ENCODE measurements around the gene TASP1.

The TASP1 gene

GRCh38 chr20:13458860-13459451, 179.8 kb downstream of the TASP1 start:
- H3K4me3 ChIP-seq (ENCODE audit: low read length): no peak overlapping the region
- DNase-seq (ENCODE audit: low read depth, low spot score): peak; percentile 55

DNA sequence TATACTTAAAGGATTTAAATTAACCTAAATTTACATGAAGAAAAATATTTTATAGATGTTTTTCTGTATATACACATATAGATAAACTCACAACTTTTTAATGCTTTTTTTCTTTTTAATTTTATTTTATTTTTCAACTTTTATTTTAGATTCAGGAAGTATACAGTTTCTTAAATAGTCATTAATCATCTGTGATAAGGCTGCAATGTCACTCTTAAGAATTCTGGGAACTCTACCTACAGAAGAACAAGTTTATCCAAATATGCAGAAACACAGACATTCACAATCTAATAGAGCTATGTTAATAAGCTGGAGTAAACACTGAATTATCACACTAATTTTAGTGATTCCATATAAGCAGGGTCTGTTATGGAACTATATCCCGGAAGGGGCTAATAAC, 181.2 kb downstream of the TASP1 start:
- DNase-seq (ENCODE audit: low read depth, low spot score): no peak
- no peak overlapping the region for H3K4me3 ChIP-seq (ENCODE audit: low read length)

GRCh38 chr20:13455713-13456112, 183.0 kb downstream of the TASP1 start:
- DNase-seq (ENCODE audit: low read depth, low spot score): no peak
- H3K4me3 ChIP-seq (ENCODE audit: low read length): no peak overlapping the region

DNA sequence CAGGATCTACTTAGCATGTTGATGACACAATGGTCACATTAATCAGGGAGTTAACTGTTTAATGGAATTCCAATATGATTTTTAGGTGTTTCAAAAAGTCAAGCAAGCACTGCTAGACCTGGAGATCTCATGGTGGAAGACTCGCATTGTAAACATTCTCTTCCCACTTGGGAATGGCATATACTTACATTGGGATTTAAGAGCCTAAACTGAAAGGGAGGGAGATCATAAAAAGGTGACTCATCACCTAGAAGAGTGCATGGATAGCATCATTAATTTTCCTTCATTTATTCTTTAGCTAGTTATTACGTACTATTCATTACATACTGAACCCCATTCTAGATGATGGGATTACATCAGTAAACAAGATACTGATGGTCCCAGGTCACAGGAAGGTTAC, 185.4 kb downstream of the TASP1 start:
- no peak overlapping the region for H3K4me3 ChIP-seq (ENCODE audit: low read length)
- DNase-seq (ENCODE audit: low read depth, low spot score): no peak

- DNase-seq (ENCODE audit: low read depth, low spot score): no peak
- no peak overlapping the region for H3K4me3 ChIP-seq (ENCODE audit: low read length)
Observed at GRCh38 chr20:13452470-13453124, 186.1 kb downstream of the TASP1 start.

- no peak for DNase-seq (ENCODE audit: low read depth, low spot score)
Observed at GRCh38 chr20:13449868-13450434, 188.8 kb downstream of the TASP1 start.

GRCh38 chr20:13447385-13448180, 191.1 kb downstream of the TASP1 start:
- H3K4me3 ChIP-seq (ENCODE audit: low read length): no peak overlapping the region
- no peak for DNase-seq (ENCODE audit: low read depth, low spot score)

More at GRCh38 chr20:13449868-13450434, 188.8 kb downstream of the TASP1 start:
- no peak overlapping the region for H3K4me3 ChIP-seq (ENCODE audit: low read length)

DNA sequence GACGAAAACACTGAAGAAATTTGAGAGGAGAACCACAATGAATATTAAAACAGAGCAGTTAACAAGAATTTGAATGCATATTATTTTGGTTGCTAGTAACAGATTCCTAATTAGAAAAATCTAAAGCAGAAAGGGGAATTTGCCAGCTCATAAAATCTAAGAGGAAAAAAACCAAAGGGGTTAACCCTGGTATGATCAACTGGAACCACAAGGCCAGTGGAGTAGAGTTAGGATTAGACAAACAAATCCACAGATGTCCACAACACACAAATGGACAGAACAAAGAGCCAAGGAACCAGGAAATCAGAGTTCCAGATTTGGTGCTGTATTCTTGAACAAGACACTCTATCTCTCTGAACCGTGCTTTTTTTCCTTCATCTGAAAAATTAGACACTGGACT, 195.0 kb downstream of the TASP1 start:
- no peak for DNase-seq (ENCODE audit: low read depth, low spot score)
- no peak overlapping the region for H3K4me3 ChIP-seq (ENCODE audit: low read length)

GRCh38 chr20:13442986-13443385, 195.7 kb downstream of the TASP1 start:
- no peak overlapping the region for H3K4me3 ChIP-seq (ENCODE audit: low read length)
- DNase-seq (ENCODE audit: low read depth, low spot score): no peak

GRCh38 chr20:13441388-13441787, 197.3 kb downstream of the TASP1 start:
- DNase-seq (ENCODE audit: low read depth, low spot score): no peak
- H3K4me3 ChIP-seq (ENCODE audit: low read length): no peak overlapping the region

GRCh38 chr20:13436530-13436929, 202.2 kb downstream of the TASP1 start:
- no peak overlapping the region for H3K4me3 ChIP-seq (ENCODE audit: low read length)
- no peak for DNase-seq (ENCODE audit: low read depth, low spot score)

DNA sequence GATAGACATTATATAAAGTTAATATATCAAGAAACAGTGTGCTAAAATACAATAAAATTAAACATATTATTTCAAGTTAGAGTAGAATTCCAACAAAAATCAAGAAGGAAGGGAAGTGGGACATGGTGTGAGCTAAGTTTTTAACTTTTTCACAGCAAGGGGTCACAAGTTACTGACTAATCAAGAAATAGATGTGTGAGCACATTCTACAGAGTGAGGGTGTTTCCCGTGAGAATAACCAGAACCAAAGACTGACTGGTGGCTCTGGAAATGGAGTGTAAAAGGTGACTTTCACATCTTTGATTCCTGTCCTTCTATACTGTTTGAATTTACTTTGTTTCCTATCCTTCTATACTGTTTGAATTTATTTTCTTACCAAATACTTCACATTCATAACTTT, 206.6 kb downstream of the TASP1 start:
- no peak overlapping the region for H3K4me3 ChIP-seq (ENCODE audit: low read length)
- no peak for DNase-seq (ENCODE audit: low read depth, low spot score)

DNA sequence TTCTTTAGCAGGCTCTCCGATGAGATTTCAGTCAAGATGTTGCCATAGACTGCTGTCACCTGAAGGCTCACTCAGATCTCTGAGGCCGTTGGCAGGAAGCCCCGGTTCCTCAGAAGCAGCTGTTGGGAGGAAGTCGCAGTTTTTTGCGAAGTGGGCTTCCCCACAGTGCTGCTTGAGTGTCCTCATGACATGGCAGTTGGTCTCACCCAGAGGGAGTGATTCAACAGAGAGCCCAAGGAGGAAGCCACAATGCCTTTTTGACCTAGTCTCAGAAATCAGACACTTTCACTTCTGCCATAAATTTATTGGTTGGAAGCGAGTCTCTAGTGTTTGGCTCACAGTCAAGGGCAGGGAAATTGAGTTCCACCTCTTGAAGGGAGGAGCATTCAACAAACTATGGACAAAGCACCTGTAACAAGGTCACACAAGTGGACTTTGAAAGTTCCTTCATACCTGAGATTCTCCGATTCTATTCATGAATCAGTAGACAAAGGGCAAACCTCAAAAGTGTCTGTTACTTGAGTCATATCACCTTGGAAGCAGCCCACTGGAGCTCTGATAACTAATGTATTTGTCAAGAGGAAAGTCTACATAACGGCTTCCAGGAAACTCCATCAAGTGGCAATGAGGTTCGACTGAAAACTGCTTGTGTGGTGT, 208.3 kb downstream of the TASP1 start:
- no peak overlapping the region for H3K4me3 ChIP-seq (ENCODE audit: low read length)
- peak; percentile 78 for DNase-seq (ENCODE audit: low read depth, low spot score)

- DNase-seq (ENCODE audit: low read depth, low spot score): no peak
- no peak overlapping the region for H3K4me3 ChIP-seq (ENCODE audit: low read length)
Observed at GRCh38 chr20:13428684-13429083, 210.0 kb downstream of the TASP1 start.

DNA sequence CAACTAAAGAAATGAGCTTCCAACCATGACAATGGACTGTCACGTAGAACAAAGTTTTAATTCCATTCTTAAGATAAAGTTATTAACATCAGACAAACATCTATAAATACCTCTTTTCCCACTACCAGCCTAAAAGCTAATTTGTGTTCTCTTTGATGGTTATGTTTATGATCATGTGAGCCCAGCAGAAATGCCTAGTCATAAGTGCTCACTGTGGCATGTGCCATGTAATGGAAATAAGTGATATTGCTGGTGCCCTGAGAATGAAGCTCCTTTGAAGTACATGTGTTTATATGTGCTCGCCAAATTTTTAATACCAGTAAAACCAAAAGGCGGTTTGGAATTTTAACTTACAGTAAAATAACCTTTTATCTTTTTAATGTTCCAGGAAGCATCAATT, 211.9 kb downstream of the TASP1 start:
- peak; percentile 31 for DNase-seq (ENCODE audit: low read depth, low spot score)
- no peak overlapping the region for H3K4me3 ChIP-seq (ENCODE audit: low read length)

DNA sequence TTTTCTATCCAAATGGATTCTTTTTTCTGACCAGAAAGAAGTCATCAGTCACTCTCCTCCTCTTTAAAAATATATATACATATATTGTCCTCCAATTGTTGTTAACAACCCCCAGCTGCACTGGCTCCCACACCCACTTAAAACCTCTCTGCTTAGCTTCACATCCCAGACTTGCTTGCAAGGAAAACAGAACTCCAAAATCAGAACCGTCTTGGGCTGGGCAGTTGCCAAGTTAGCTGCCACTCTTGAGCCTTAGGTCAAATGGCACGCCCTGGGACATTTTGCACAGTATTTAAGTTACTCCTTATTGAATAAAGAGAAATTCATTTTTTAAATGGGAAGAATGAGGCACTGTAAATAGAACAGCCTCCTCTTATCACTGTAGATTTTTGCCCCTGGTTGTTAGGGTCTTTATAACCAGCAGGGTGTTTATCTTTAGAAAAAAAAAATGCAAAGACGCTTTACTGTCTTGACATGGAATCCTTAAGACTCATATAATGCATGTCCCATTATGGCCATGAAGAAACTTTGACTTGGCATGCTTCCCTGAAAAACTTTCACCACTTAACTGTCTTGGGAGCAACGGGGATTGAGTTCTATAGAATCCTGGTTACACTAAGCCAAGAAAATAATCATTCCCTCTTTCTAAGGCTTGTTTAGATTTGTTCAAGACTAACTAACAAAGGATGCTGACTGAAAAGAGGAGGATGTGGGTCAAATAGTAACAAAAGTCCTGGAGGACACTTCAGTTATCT, 213.2 kb downstream of the TASP1 start:
- DNase-seq (ENCODE audit: low read depth, low spot score): no peak
- H3K4me3 ChIP-seq (ENCODE audit: low read length): no peak overlapping the region

DNA sequence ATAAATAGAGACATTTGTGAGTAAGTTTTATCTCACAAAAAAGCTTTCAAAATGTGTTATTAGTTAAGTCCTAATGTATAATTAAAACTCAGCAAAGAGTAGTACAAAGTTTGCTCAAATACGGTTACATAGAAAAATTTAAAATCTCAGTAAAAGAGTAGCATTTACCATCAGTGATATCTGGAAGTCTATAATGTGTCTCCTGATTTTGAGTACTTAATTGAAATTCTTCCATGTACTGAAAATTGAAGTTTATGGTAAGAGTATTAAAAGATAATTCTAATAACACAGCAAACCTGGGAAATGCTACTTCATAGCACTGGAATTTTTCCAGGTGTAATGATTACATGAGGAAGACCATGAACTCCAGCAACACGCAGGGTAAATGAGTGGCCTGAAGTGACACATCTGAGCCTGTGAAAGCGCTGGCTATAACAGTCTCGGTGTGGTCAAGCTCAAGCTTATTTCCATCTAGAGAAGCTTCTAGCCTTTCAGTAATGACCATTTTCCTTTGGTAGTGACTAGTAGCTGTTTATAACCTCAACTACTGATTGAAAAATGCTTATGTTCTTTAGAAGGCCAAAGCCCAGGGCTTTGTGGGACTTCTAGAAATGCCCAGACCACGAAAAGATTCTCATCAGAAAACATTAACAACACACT, 214.4 kb downstream of the TASP1 start:
- DNase-seq (ENCODE audit: low read depth, low spot score): no peak
- H3K4me3 ChIP-seq (ENCODE audit: low read length): no peak overlapping the region

DNA sequence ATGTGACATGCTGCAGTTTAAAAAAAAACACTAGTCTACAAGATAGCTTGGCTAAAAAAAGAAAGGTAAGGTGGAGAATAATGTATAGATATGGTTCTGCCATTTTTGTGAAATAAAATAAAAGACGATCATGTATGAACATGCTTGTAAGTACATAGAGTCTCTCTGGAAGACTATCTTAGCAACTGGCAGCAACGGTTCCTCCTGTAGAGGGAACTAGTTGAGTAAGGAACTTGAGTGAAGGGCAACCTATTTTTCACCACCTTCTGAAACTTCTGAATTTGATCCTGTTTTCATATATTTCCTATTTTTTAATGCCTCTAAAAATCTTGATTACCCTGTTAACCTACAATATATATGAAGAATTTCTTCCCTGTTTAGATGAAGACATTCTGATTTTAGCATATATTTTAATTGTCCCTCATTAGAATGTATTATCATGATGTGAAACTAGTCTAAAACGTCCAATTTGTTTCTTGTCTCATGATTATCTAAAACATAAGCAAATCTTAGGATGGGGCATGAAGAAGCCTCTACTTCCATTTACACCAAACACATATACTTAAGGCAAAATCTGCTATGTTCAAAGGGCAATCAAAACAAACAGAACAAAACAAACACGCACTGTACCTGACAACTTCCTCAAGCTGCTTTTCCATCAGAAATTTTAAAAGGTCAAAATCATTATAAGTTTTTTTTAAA, 215.1 kb downstream of the TASP1 start:
- DNase-seq (ENCODE audit: low read depth, low spot score): no peak
- no peak overlapping the region for H3K4me3 ChIP-seq (ENCODE audit: low read length)
